Stimulated activated CD8-positive, alpha-beta memory T cell treated with anti-CD3 and anti-CD28 coated beads, Interleukin-15, amount 100 ng/mL, for 24 hours (primary cell): ENCODE results near the gene TBC1D22A.

Experiments used
- DNase-seq: peaks from one replicate; pipeline ENCODE4 v3.0.0-alpha.2; 2020; ENCODE audit warnings: low read depth

The TBC1D22A gene

GRCh38 chr22:46753360-46753759 lies 9.1 kb upstream of the TBC1D22A start:
- no peak for DNase-seq

- DNase-seq = no peak
Observed at GRCh38 chr22:46753761-46754109, 8.7 kb upstream of the TBC1D22A start.

GRCh38 chr22:46754110-46754799 lies 8.2 kb upstream of the TBC1D22A start:
- no peak for DNase-seq

- DNase-seq = no peak
Observed at GRCh38 chr22:46754826-46755225, 7.6 kb upstream of the TBC1D22A start.

GRCh38 chr22:46755525-46755924 lies 6.9 kb upstream of the TBC1D22A start:
- no peak for DNase-seq

GRCh38 chr22:46756097-46756496 lies 6.4 kb upstream of the TBC1D22A start:
- DNase-seq = no peak

GRCh38 chr22:46757104-46757503 lies 5.3 kb upstream of the TBC1D22A start:
- no peak for DNase-seq

- DNase-seq = no peak
Observed at GRCh38 chr22:46758121-46758520, 4.3 kb upstream of the TBC1D22A start.

GRCh38 chr22:46758867-46759290 lies 3.6 kb upstream of the TBC1D22A start:
- no peak for DNase-seq

- no peak for DNase-seq
Observed at GRCh38 chr22:46761017-46761416, 1.4 kb upstream of the TBC1D22A start.

GRCh38 chr22:46761539-46762237 lies 762 bp upstream of the TBC1D22A start:
- no peak for DNase-seq

GRCh38 chr22:46763051-46763705 lies 728 bp downstream of the TBC1D22A start:
- no peak for DNase-seq

GRCh38 chr22:46764140-46764680 lies 1.8 kb downstream of the TBC1D22A start:
- no peak for DNase-seq

GRCh38 chr22:46764779-46765485 lies 2.5 kb downstream of the TBC1D22A start:
- DNase-seq = no peak

GRCh38 chr22:46766611-46767010 lies 4.2 kb downstream of the TBC1D22A start:
- no peak for DNase-seq

GRCh38 chr22:46767249-46767985 lies 5.0 kb downstream of the TBC1D22A start:
- no peak for DNase-seq

GRCh38 chr22:46769191-46769675 lies 6.8 kb downstream of the TBC1D22A start:
- no peak for DNase-seq

GRCh38 chr22:46769706-46770105 lies 7.3 kb downstream of the TBC1D22A start:
- DNase-seq = no peak

- DNase-seq = no peak
Observed at GRCh38 chr22:46770151-46770641, 7.7 kb downstream of the TBC1D22A start.

GRCh38 chr22:46770726-46771125 lies 8.3 kb downstream of the TBC1D22A start:
- no peak for DNase-seq

- no peak for DNase-seq
Observed at GRCh38 chr22:46773076-46773475, 10.6 kb downstream of the TBC1D22A start.
